Stimulated activated CD4-positive, alpha-beta T cell treated with anti-CD3 and anti-CD28 coated beads, TNF-alpha, amount 100 ng/mL, for 24 hours (primary cell): ENCODE data around the gene NSUN7.
"Not testable (repeated sequence)": the region's sequence is repeated elsewhere in the genome, so short reads cannot be mapped to it uniquely, and the experiment has no call there.

Experiments used
- DNase-seq, 3 experiments: peaks; one replicate each; pipeline ENCODE4 v3.0.0-alpha.2; 2020; ENCODE audit warnings: low read depth in 3 of 3

The NSUN7 gene

DNA sequence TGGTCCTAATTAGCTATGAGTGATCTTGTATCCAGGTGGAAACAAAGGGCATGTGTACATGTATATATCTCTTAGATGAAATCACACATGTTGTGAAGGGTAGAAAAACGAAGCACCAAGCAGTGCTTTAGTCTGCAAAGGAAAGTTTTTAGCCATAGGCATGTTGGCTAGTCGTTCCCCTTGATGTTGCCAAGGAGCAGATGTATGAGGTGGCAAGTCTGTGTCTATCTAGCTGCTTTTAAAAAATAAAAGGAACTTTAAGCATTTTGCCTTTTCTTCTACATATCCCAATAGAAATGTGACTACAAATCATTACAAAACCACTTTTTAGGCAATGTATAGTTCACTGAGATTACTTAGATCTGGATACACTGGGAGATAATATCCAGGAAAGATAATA is 63.1 kb downstream of the NSUN7 start:
- no peak for DNase-seq

- DNase-seq = not testable (repeated sequence)
Measured at GRCh38 chr4:40817157-40817556, 67.4 kb downstream of the NSUN7 start.

DNA sequence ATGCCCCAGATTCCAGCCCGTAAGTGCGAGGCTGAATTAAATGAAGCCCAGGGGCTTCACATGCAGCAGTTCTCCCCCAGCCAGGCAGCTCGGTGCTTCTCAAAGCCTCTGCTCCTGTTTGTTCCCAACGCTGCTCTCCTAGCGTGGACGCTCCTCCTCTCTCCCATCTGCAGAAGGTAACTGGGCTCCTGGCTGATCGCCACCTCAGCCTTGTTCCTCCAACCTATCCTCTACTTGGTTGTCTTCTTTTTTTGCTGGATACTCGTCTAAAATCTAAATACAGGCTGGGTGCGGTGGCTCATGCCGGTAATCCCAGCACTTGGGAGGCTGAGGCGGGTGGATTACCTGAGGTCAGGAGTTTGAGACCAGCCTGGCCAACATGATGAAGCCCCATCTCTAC is 70.3 kb downstream of the NSUN7 start:
- DNase-seq = no peak

DNA sequence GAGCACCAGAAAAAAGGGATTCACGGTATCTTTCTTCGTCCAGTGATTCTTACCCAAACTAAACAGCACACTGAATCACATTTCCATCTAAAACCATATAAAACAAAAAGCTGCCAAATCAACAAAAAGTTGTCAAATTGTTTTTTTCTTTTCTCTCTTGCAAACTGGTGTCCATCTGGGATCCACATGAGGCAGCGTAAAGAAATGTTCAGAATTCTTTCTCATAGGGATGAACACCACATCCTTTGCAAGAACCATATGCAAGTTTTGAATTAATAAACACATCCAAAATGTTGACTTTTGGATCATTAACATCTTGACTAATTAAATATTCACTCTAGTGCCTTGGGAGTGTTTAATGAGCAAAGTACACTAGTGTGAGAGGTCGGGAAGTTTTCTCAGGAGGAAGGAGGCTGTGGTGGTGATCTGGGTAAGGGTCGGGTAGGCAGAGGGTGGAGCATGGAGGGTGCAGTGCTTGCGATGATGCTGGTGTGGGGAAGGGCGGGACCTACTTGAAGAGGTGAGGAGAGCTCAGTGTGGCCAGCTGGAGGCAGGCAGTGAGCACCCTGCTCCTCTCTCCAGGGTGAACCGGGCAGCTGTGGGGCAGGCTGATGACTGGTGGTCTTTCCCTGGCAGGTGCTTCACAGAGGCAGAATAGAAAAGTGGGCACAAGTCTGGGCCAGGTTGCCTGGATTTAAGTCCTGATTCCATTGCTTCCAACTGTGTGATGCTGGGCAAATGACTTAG is 72.8 kb downstream of the NSUN7 start:
- no peak for DNase-seq

GRCh38 chr4:40825014-40825838 is 75.5 kb downstream of the NSUN7 start:
- DNase-seq = no peak

DNA sequence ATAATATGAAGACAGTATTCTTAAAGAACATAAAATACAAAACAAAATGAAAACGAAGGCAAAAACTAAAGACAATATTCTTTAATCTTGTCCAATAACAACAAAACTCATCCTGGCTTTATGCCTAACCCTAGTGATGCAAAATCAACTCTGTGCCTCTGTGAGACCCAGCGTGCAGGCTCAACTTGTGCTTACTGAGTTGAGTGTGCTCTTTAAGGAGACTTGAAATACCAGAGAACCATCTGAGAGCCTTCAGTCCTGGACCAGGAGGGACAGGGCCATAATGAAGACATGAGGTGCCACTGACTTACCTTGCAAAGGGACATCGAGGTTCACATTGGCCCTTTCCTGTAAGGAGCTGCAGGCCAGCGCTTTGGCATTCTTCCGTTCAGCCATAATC is 77.1 kb downstream of the NSUN7 start:
- no peak for DNase-seq

DNA sequence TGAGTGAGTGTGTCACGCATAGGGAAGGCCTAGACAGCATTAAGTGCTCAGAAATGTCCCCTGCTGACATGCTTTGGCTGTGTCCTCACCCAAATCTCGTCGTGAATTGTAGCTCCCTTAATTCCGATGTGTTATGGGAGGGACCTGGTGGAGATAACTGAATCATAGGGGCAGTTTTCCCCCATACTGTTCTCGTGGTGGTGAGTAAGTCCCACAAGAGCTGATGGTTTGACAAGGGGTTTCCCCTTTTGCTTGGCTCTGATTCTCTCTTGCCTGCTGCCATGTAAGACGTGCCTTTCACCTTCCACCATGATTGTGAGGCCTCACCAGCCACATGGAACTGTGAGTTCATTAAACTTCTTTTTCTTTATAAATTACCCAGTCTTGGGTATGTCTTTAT is 78.0 kb downstream of the NSUN7 start:
- no peak for DNase-seq

GRCh38 chr4:40828661-40829060 is 78.9 kb downstream of the NSUN7 start:
- no peak for DNase-seq

- no peak for DNase-seq
Measured at GRCh38 chr4:40829586-40829985, 79.8 kb downstream of the NSUN7 start.

DNA sequence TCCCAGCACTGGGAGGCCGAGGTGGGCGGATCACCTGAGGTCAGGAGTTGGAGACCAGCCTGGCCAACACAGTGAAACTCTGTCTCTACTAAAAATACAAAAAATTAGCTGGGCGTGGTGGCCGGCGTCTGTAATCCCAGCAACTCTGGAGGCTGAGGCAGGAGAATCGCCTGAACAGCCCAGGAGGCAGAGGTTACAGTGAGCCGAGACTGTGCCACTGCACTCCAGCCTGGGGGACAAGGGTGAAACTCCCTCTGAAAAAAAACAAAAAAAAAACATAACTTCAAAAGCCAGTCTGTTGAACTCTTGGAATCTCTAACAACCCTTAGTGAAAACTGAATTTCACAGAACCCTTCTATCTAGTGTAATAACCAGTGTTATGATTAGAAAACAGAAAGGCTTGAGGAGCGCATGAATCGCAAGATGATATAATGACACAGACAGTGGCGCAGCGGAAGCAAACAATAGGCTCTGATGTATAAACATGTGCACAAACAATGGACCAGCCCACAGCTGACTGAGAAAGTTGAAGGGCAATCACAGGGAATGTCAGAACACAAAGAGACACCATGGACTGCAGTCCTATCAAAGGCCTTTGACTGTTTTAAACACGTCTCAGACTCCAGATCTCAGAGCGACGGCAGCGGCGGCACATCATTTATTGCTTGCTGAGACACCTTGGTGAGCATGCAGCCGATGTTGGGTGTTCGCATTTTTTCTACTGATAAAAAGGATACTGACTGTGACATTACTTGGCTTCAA is 81.6 kb downstream of the NSUN7 start:
- DNase-seq = no peak

GRCh38 chr4:40832175-40832574 is 82.4 kb downstream of the NSUN7 start:
- no peak for DNase-seq

DNA sequence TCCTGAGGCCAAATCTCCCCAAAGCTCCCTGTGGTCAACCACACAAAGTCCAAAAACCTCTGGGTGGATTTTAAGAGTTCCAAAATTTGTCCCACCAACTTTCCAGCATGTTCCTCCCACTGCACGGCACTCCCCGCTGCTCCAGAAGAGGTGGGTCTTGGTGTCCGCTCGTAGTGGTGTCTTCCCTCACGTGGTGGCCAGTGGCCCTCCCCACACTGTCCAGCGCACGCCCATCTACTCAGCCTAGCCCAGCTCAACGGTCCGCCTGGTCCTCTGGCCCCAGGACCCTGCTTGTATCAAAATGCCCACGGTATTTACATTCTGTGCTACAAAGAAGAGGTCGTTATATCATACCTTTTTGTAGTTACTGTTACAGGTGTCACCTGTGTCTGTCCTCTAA is 83.5 kb downstream of the NSUN7 start:
- DNase-seq = no peak

DNA sequence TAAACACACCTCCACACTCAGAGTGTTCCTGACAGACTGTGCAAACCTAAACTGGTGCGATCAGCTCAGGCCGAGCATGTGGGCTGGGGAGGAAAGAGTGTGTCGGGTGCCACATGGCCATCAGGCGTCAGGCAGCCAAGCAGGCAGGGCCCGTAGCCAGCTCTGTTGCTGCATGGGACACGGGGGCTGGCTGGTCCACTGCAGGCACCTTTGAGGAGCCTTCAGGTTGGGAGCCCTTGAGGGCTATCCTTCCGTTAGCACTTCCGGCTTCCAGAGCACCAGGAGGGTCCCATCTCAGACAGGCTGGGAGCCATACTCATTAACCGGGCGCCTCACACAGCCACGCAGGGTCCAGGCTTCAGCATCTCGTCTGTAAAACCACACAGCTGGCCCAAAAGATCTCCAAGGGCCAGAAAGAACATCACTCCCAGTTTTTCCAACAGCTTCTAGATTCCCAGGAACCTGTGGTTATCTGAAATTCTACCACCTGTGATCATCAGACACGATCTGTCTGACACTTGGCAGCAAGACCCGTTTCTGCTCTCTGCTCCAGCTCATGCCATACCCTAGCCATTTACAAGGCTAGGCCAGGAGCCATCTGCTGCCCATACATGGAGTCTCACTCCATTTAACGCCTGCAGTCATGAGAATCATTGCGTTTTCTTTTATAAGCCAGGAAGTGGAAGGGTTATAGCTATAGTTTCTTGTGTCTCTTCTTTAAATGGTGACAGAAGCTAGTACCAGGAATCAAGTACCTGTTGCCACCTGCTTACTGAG is 87.5 kb downstream of the NSUN7 start:
- no peak for DNase-seq

GRCh38 chr4:40838742-40839141 is 89.0 kb downstream of the NSUN7 start:
- DNase-seq = no peak

DNA sequence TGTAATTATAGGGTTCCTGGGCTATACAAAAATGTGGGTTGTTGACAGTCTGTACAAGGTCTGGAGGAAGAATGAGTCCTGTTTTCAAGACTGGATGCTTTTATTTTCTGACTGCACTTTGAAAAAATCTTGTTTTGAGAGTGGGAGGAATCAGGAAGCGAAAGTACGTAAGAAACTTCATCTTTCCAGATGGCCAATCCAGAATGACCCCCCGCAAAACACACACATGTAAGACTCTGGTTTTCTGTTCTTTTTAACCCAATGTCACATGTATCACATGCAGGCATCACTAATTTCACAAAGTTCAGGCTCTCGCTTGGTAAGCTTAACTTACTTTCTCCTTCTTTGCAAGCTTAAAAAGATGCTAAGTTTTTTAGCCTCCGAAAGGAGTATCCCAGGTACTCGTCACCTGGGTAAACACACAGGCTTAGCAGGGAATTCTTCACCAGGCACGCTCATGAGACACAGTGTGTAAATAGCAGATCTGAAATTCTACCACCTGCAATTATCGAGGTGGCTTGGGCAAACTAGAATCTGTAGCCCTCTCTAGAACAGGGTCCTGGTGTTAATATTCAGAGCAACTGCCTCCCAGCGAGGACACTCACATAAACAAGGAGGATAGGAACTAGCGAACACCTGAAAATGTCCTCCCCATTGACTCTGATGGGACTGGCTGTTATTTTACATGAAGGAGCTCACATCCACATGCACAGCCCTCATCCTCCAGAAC is 90.7 kb downstream of the NSUN7 start:
- DNase-seq = no peak

- peak; percentile 67 to 85 (median 68) for DNase-seq
Measured at GRCh38 chr4:40840985-40841571, 91.3 kb downstream of the NSUN7 start.

DNA sequence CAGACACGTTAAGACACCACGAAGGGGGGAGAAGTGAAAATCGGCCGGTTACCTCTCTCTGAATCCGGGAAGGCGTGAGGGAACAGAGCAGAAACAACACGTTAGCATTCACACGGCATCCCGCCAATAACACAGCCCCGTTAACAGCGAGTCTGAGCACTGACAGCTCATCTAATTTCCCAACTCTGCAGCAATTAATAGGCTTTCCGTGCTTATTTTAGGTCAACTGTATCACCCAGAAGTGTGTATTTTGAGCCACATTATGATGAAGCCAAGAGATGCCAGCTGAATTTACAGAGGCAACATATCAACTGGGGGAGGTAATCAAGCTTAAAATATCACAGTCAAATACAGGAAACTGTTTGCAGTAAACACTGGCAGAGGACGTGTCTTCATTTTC is 92.6 kb downstream of the NSUN7 start:
- DNase-seq = no peak

- DNase-seq = no peak
Measured at GRCh38 chr4:40842725-40843423, 93.1 kb downstream of the NSUN7 start.

DNA sequence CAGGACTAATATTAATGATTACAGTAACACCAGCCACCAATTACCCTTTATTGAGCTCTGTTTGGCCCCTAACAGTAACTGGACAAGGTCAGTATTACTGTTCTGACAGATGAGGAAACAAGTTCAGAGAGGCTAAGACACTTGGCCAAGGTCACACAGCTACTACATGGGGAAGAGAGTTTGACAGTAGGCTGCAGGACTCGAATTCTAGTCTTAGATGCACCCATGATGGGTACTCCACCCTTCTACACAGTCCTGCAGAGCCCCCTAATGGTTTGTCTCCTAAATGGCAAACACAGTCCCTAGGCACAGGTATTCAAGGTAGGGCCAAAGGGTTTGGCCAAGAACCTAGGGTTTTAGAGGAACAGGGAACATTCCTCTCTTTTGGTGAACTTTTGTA is 93.9 kb downstream of the NSUN7 start:
- DNase-seq = no peak

- DNase-seq = no peak
Measured at GRCh38 chr4:40844261-40844660, 94.5 kb downstream of the NSUN7 start.
